Peyer's patch (tissue), 4 donors: Measurements from ENCODE around the gene DNER.

Experiments
- POLR2A ChIP-seq, 2 donors: fragments of 450-650 bp; IDR thresholded peaks; one replicate each; pipeline ENCODE4 v1.5.1; 2017; ENCODE audit warnings: antibody characterized with exemption in 2 of 2, mild to moderate bottlenecking in 2 of 2, moderate library complexity in 2 of 2
- TF ChIP-seq, protein P1 (sequence below), 6 experiments: fragments of 450-650 bp in 4 of 6; fragments of 200-600 bp in 2 of 6; sonication (generic) in 1 of 6; IDR thresholded peaks; one replicate each; pipeline ENCODE4 v1.5.1; 2017 to 2019; ENCODE audit warnings: antibody characterized with exemption in 6 of 6, mild to moderate bottlenecking in 3 of 6, moderate library complexity in 1 of 6

DNA sequence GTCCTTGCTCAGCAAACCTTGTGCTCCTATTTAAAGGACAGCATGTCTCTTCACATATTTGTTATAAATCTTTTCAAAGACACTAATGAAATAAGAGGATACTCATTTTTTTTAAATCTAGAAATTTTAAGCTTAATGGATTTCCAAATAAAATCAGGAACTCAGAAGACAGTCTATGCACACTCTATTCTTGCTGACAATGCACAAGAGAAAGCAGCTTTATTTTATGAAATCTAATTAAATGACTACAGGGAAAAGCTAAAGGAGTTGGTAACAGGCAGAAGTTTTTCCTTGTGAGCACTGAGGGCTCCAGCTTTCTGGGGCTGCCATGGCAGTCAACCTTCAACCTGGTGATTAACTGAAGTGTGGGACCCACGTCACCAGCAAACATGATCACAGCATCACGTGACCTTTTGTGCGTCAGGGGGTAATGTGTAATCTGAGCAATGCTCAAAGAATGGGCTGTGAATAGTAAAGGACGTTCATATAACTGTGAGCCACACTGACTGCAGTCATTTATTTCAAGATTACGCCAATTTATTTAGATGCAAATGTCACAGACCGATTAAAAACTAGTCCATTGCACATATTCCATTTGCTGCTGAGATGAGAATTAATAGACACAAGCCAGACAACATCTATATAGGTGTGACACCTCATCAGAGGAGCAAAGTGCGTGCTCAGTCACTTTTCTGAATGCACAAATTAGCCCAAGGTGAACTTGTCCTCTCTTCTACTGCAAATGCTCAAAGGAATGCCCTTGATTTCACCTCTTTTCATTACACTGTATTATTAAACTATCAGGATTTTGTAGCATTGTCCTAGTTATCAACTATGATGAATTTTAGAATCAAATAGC lies 11.6 kb upstream of the DNER start:
- TF ChIP-seq POLR2A (IDR thresholded peaks at IDR 0.05), result no peak
- TF ChIP-seq, protein P1, sequence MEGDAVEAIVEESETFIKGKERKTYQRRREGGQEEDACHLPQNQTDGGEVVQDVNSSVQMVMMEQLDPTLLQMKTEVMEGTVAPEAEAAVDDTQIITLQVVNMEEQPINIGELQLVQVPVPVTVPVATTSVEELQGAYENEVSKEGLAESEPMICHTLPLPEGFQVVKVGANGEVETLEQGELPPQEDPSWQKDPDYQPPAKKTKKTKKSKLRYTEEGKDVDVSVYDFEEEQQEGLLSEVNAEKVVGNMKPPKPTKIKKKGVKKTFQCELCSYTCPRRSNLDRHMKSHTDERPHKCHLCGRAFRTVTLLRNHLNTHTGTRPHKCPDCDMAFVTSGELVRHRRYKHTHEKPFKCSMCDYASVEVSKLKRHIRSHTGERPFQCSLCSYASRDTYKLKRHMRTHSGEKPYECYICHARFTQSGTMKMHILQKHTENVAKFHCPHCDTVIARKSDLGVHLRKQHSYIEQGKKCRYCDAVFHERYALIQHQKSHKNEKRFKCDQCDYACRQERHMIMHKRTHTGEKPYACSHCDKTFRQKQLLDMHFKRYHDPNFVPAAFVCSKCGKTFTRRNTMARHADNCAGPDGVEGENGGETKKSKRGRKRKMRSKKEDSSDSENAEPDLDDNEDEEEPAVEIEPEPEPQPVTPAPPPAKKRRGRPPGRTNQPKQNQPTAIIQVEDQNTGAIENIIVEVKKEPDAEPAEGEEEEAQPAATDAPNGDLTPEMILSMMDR (IDR thresholded peaks at IDR 0.05), result no peak
